Measurements from ENCODE around the gene HNRNPLL. TPM values are rescaled to one million over a fixed set of nuclear protein-coding genes. Genes with fewer than 3 reads are reported as not detected.

Gene HNRNPLL
- total and polyA plus RNA-seq, 2 of the 8 experiments (the other 6 are each of a cell fraction or from before 2014, with no cell fraction given): 18.6 to 69.3 TPM

DNA sequence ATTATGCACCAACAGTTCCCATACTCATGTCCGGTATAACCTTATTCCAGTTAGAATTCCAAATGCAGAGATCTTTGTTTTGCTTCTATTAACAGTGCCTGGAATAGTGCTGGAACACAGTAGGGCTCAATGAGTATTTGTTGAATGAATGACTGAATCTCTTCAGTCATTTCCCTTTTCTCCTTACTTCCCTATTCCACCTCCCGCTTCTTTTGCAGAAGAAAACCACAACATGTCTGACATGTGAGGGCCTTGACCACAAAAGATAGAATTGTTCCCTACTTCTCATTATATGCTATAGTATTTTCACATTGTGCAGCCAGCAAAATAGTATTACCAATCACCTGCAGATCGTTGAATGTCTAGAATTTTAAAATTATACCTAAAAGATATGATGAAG lies 19.5 kb upstream of the HNRNPLL start:
- no peak overlapping the region for H3K4me3 ChIP-seq (ENCODE audit: extremely low read depth in 1 of 4, insufficient read depth in 2 of 4, low read depth in 3 of 4, low read length in 4 of 4)
- FAIRE-seq (no peak), DNase-seq (ENCODE audit: low read depth in 1 of 2, low spot score in 2 of 2) (no peak)
- H2BK20ac ChIP-seq (ENCODE audit: low read length): no peak overlapping the region
- H3K9me3 ChIP-seq (ENCODE audit: insufficient read depth in 2 of 2, low read depth in 1 of 2, low read length in 1 of 2): no peaks in the 10 kb centered on the region
- no peak overlapping the region for H4K5ac ChIP-seq (ENCODE audit: insufficient read length, low read depth, low read length)
- H3K4me2 ChIP-seq (ENCODE audit: insufficient read depth in 1 of 2, low read depth in 2 of 2, low read length in 2 of 2): no peak overlapping the region
- H3K4me1 ChIP-seq (replicated peaks in 1 of 4; ENCODE audit: control insufficient read depth in 3 of 4, insufficient read depth in 4 of 4, low read length in 3 of 4): no peaks in the 10 kb centered on the region
- H3K79me1 ChIP-seq (ENCODE audit: low read depth, low read length): no peaks in the 10 kb centered on the region
- no peak overlapping the region for H3K56ac ChIP-seq (replicated peaks; ENCODE audit: insufficient read length, low read depth, low read length)
- no peak overlapping the region for H4K91ac ChIP-seq (replicated peaks; ENCODE audit: insufficient read length, low read length)
- H3K23me2 ChIP-seq (ENCODE audit: low read depth, low read length): no peaks in the 10 kb centered on the region
- H2BK5ac ChIP-seq (ENCODE audit: low read depth, low read length): no peak overlapping the region
- no peak overlapping the region for H3K18ac ChIP-seq (ENCODE audit: extremely low read depth, low read length)
- TF ChIP-seq PHF8 (conservative IDR thresholded peaks at IDR 0.05; ENCODE audit: low read depth, low read length): no peak
- TF ChIP-seq SIN3A (conservative IDR thresholded peaks at IDR 0.05 in 1 of 2, IDR thresholded peaks at IDR 0.05 in 1 of 2; ENCODE audit: low read depth in 1 of 2, low read length in 2 of 2): no peak
- TF ChIP-seq MAFK (IDR thresholded peaks at IDR 0.05; ENCODE audit: low read depth, low read length): no peak
- TF ChIP-seq TAF7 (optimal IDR thresholded peaks at IDR 0.05; ENCODE audit: borderline replicate concordance, low read depth, low read length): no peak
- WGBS, 2 experiments (ENCODE audit: extremely low coverage in 1 of 2, insufficient coverage in 1 of 2, insufficient read length in 1 of 2, insufficient replicate concordance in 2 of 2, low coverage in 1 of 2, low lambda C conversion rate in 2 of 2, missing lambda C conversion rate in 1 of 2): 91% methylated on average over 3 of the region's 3 CpGs; no CpG with 5 or more reads in 1 of the 2 experiments
- POLR2A ChIA-PET (ENCODE audit: partially characterized antibody): no interaction called here
- no peak overlapping the region for H2BK12ac ChIP-seq (ENCODE audit: low read depth, low read length)
- no peaks in the 10 kb centered on the region for H3K36me3 ChIP-seq (ENCODE audit: control insufficient read depth in 2 of 4, insufficient read depth in 4 of 4, low read length in 3 of 4)
- H2BK15ac ChIP-seq (ENCODE audit: low read length): no peak overlapping the region
- no peak overlapping the region for H2BK120ac ChIP-seq (replicated peaks; ENCODE audit: low read depth, low read length)
- H4K8ac ChIP-seq (ENCODE audit: extremely low read depth, insufficient read depth, low read length): no peak overlapping the region
- no peak overlapping the region for H2AFZ ChIP-seq (ENCODE audit: low read length)
- H3K27ac ChIP-seq (ENCODE audit: low read depth, low read length): no peak overlapping the region
- no peaks in the 10 kb centered on the region for H3K79me2 ChIP-seq (ENCODE audit: control insufficient read depth in 1 of 2, insufficient read depth in 2 of 2, low read length in 2 of 2)
- no peak overlapping the region for H3K23ac ChIP-seq (ENCODE audit: insufficient read length)
- H3K9ac ChIP-seq (replicated peaks in 1 of 4; ENCODE audit: extremely low read depth in 1 of 4, low read depth in 3 of 4, low read length in 3 of 4): no peak overlapping the region
- no peaks in the 10 kb centered on the region for H3K27me3 ChIP-seq (replicated peaks in 1 of 4; ENCODE audit: control insufficient read depth in 3 of 4, extremely low read depth in 1 of 4, insufficient read depth in 3 of 4, low read length in 3 of 4)
- H2AK5ac ChIP-seq (ENCODE audit: low read depth, low read length): no peak overlapping the region
- H4K20me1 ChIP-seq (replicated peaks in 1 of 2; ENCODE audit: control insufficient read depth in 1 of 2, insufficient read depth in 2 of 2, low read length in 2 of 2): no peaks in the 10 kb centered on the region
- H3K14ac ChIP-seq (ENCODE audit: insufficient read length): no peak overlapping the region
- no peak overlapping the region for H3K4ac ChIP-seq (replicated peaks; ENCODE audit: insufficient read length, low read depth, low read length)
- CTCF ChIA-PET (ENCODE audit: partially characterized antibody): no interaction called here

All from H1 (cell line).